H1 (cell line): Measurements from ENCODE around the gene TOB2. TPM values are rescaled to one million over a fixed set of nuclear protein-coding genes. Genes with fewer than 3 reads are reported as not detected.

Experiments
- CTCF ChIP-seq, 3 experiments: IDR thresholded peaks; 1 replicate in 2 of 3; 2 replicates in 1 of 3; pipeline versions ENCODE4 v1.5.1 to v1.6.1; 2011; ENCODE audit warnings: low read length in 3 of 3, mild to moderate bottlenecking in 3 of 3, inconsistent platforms in 2 of 3, low read depth in 1 of 3, moderate library complexity in 1 of 3; ENCODE audit not compliant: insufficient read depth in 1 of 3; ENCODE audit errors: control extremely low read depth in 1 of 3
- GTF2F1 ChIP-seq: IDR thresholded peaks from 2 replicates; pipeline ENCODE4 v1.6.1; 2012; ENCODE audit warnings: low read depth, low read length, improper control_type of control experiment, borderline replicate concordance
- HDAC2 ChIP-seq, 2 experiments: fragments of 300-600 bp in 1 of 2; sonication (generic) in 1 of 2; IDR thresholded peaks; 2 replicates each; pipeline ENCODE4 v1.6.1; 2011 to 2012; ENCODE audit warnings: low read depth in 2 of 2, low read length in 2 of 2, mild to moderate bottlenecking in 2 of 2, moderate library complexity in 2 of 2, borderline replicate concordance in 1 of 2, inconsistent platforms in 1 of 2
- MAFK ChIP-seq: IDR thresholded peaks from 2 replicates; pipeline ENCODE4 v1.6.1; 2012; ENCODE audit warnings: low read depth, mild to moderate bottlenecking, improper control_type of control experiment, low read length
- POU5F1 ChIP-seq: IDR thresholded peaks from 2 replicates; pipeline ENCODE4 v1.6.1; 2011; ENCODE audit warnings: low read depth, mild to moderate bottlenecking, low read length, moderate library complexity
- SIN3A ChIP-seq, 2 experiments: IDR thresholded peaks in 1 of 2; conservative IDR thresholded peaks in 1 of 2; 2 replicates each; pipeline ENCODE4 v1.6.1; 2011 to 2012; ENCODE audit warnings: low read length in 2 of 2, improper control_type of control experiment in 1 of 2, low read depth in 1 of 2, mild to moderate bottlenecking in 1 of 2
- SIRT6 ChIP-seq: IDR thresholded peaks from one replicate; pipeline ENCODE4 v1.7.1; 2012; ENCODE audit warnings: low read length, inconsistent platforms
- SP1 ChIP-seq: IDR thresholded peaks from 2 replicates; pipeline ENCODE4 v1.6.1; 2011; ENCODE audit warnings: low read depth, low read length
- TCF12 ChIP-seq: IDR thresholded peaks from 2 replicates; pipeline ENCODE4 v1.6.1; 2011; ENCODE audit warnings: low read depth, mild to moderate bottlenecking, low read length
- polyA plus RNA-seq, 7 experiments: library from polyadenylated mRNA; depleted of rRNA in 3 of 7; stranded (reverse) in 5 of 7; unstranded in 2 of 7; fragments of >200 nt in 5 of 7; fragments of 200-250 nt in 2 of 7; gene quantifications; 1 replicate in 5 of 7; 2 replicates in 1 of 7; 4 replicates in 1 of 7; pipeline versions ENCODE4 v1.2.1 to v1.2.3, GENCODE V29; 2011 to 2013; ENCODE audit warnings: missing spikeins in 2 of 7, mixed read lengths in 2 of 7
- total RNA-seq: library from RNA; stranded (reverse); fragmentation: NEBNext Ultra II Directional; extraction: Animal tissue kit (Norgen Biotek cat#: 25700); gene quantifications from 2 replicates; pipeline ENCODE4 v1.2.1, GENCODE V29; 2021
- TF ChIP-seq, protein P1 (sequence below): IDR thresholded peaks from 2 replicates; pipeline ENCODE4 v1.6.1; 2012; ENCODE audit warnings: low read length, inconsistent platforms

TOB2 gene
- total and polyA plus RNA-seq, 2 of the 8 experiments (the other 6 are each of a cell fraction or from before 2014, with no cell fraction given) = 27.0 to 54.1 TPM

DNA sequence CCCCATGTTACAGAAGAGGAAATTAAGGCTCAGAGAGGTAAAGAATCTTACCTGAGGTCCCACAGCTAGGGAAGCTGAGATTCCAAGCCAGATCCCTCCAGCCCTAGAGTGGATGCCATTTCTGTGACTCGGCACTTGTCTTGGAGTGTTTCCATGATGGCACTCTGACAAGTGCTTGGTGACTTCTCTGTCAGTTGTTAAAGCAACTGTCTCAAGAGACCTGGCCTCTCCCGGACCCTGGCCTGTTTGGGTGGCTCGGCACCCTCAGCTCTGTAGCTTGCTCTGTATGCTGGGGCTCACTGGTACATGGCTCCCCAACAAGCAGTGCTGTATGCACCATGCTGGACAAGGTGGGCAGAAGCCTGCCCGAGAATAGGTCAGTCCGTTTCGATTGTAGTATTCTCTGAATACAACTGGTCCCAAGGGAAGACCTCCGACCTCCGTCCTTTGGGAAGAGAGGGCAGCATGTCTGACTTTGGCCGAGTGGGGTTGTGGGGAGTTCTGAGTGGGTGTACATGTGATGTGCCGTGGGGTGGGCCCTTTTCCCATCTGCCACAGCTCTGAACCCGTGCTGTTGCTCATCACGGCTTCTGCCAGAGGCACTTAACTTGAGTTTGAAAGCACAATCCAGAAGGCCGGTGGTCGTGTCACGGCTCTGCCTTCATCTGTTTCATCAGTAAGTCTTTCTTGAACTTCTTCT lies 34.7 kb upstream of the TOB2 start (continued):
- no peak for TF ChIP-seq CTCF (IDR thresholded peaks at IDR 0.05; ENCODE audit: control extremely low read depth in 1 of 3, insufficient read depth in 1 of 3, low read depth in 1 of 3, low read length in 3 of 3)
- no peak for TF ChIP-seq SIRT6
- TF ChIP-seq TCF12 = no peak
- no peak for TF ChIP-seq MAFK
- no peak for TF ChIP-seq POU5F1
- no peak for TF ChIP-seq SP1
- TF ChIP-seq HDAC2 (IDR thresholded peaks at IDR 0.05; ENCODE audit: borderline replicate concordance in 1 of 2, low read depth in 2 of 2, low read length in 2 of 2) = no peak
- no peak for TF ChIP-seq SIN3A (conservative IDR thresholded peaks at IDR 0.05 in 1 of 2, IDR thresholded peaks at IDR 0.05 in 1 of 2; ENCODE audit: low read depth in 1 of 2, low read length in 2 of 2)
- TF ChIP-seq, protein P1, sequence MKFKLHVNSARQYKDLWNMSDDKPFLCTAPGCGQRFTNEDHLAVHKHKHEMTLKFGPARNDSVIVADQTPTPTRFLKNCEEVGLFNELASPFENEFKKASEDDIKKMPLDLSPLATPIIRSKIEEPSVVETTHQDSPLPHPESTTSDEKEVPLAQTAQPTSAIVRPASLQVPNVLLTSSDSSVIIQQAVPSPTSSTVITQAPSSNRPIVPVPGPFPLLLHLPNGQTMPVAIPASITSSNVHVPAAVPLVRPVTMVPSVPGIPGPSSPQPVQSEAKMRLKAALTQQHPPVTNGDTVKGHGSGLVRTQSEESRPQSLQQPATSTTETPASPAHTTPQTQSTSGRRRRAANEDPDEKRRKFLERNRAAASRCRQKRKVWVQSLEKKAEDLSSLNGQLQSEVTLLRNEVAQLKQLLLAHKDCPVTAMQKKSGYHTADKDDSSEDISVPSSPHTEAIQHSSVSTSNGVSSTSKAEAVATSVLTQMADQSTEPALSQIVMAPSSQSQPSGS = no peak
- no peak for TF ChIP-seq GTF2F1
